ENCODE measurements around the gene LOXL1. TPM values are rescaled to one million over a fixed set of nuclear protein-coding genes. Genes with fewer than 3 reads are reported as not detected.

Gene LOXL1
- total and polyA plus RNA-seq, 3 donors from 2014 or later: 13.9 to 56.8 (median 14.9) TPM

DNA sequence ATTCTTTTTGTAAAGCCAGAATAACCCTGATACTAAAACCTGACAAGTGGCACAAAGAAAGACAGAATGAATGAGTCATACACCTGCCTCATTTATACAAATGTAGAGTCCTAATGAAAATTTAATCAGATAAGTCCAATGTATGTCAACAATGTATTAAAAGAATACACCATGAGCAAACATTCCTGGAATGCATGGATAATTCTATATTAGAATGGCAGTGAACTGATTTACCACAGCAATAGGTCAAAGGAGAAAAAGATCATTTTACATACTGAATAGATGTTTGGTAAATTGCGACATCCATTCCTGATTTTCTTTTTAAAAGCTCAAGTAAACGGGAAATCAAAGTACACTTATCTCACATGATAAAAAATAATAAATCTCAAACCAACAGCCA lies 11.2 kb upstream of the LOXL1 start:
- DNase-seq: no peak
- H3K36me3 ChIP-seq (ENCODE audit: low read depth, missing control alignments): no peaks in the 10 kb centered on the region
- no peaks in the 10 kb centered on the region for H3K9me3 ChIP-seq
- intact Hi-C loops (cut with DNase I; ENCODE audit: low total_unique reads): no loop called here
- H3K4me1 ChIP-seq: no peaks in the 10 kb centered on the region
- no peak overlapping the region for H3K4me3 ChIP-seq
- 76 to 79% methylated on average over 2 of the region's 2 CpGs for WGBS, 2 donors
- TF ChIP-seq, protein P1, sequence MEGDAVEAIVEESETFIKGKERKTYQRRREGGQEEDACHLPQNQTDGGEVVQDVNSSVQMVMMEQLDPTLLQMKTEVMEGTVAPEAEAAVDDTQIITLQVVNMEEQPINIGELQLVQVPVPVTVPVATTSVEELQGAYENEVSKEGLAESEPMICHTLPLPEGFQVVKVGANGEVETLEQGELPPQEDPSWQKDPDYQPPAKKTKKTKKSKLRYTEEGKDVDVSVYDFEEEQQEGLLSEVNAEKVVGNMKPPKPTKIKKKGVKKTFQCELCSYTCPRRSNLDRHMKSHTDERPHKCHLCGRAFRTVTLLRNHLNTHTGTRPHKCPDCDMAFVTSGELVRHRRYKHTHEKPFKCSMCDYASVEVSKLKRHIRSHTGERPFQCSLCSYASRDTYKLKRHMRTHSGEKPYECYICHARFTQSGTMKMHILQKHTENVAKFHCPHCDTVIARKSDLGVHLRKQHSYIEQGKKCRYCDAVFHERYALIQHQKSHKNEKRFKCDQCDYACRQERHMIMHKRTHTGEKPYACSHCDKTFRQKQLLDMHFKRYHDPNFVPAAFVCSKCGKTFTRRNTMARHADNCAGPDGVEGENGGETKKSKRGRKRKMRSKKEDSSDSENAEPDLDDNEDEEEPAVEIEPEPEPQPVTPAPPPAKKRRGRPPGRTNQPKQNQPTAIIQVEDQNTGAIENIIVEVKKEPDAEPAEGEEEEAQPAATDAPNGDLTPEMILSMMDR (IDR thresholded peaks at IDR 0.05): no peak
- TF ChIP-seq POLR2A (IDR thresholded peaks at IDR 0.05): no peak
- no peaks in the 10 kb centered on the region for H3K27me3 ChIP-seq
- H3K27ac ChIP-seq: no peak overlapping the region

DNA sequence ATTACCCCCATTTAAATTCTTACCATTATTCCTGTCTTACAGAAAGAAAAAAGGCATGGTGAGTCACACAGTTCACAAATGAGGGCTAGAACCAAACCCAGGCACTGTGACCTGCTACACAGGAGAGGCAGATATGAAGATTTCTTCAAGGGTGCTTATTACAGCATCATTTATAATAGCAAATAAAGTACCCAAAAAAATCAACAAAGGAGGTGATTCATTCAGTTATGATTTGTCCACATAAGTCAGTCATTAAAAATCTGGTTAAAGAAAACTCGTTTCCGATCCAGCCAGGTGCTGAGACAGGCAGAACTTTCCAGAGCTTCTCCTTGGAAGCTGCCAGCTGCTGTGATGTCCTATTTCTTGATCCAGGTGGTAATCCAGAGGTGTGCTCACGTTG lies 7.5 kb upstream of the LOXL1 start:
- H3K27me3 ChIP-seq: no peaks in the 10 kb centered on the region
- DNase-seq: no peak
- WGBS, 2 donors: 94 to 96% methylated on average over 3 of the region's 3 CpGs
- intact Hi-C loops (cut with DNase I; ENCODE audit: low total_unique reads): no loop called here
- no peaks in the 10 kb centered on the region for H3K36me3 ChIP-seq (ENCODE audit: low read depth, missing control alignments)
- H3K4me1 ChIP-seq: peaks cover 22% of the 10 kb centered on the region
- H3K9me3 ChIP-seq: no peaks in the 10 kb centered on the region
- H3K4me3 ChIP-seq: no peak overlapping the region
- no peak overlapping the region for H3K27ac ChIP-seq
- TF ChIP-seq, protein P1 (IDR thresholded peaks at IDR 0.05): no peak
- TF ChIP-seq POLR2A (IDR thresholded peaks at IDR 0.05): no peak

- no peak for TF ChIP-seq POLR2A (IDR thresholded peaks at IDR 0.05)
- TF ChIP-seq, protein P1 (IDR thresholded peaks at IDR 0.05): no peak
Observed at GRCh38 chr15:73919706-73920105, 6.6 kb upstream of the LOXL1 start.

GRCh38 chr15:73921254-73921925 lies 4.9 kb upstream of the LOXL1 start:
- H3K4me1 ChIP-seq: peaks cover 33% of the 10 kb centered on the region
- no peak overlapping the region for H3K27ac ChIP-seq
- no peaks in the 10 kb centered on the region for H3K36me3 ChIP-seq (ENCODE audit: low read depth, missing control alignments)
- intact Hi-C loops (cut with DNase I; ENCODE audit: low total_unique reads): no loop called here
- TF ChIP-seq, protein P1 (IDR thresholded peaks at IDR 0.05): no peak
- TF ChIP-seq POLR2A (IDR thresholded peaks at IDR 0.05): no peak
- H3K9me3 ChIP-seq: no peaks in the 10 kb centered on the region
- DNase-seq: no peak
- no peaks in the 10 kb centered on the region for H3K27me3 ChIP-seq
- H3K4me3 ChIP-seq: no peak overlapping the region
- WGBS, 2 donors: 60 to 61% methylated on average over 4 of the region's 4 CpGs

More at GRCh38 chr15:73919706-73920105, 6.6 kb upstream of the LOXL1 start:
- Histone ChIP-seq H3K27ac (no peak overlapping the region), H3K4me3 (no peak overlapping the region), H3K4me1 (peaks cover 32% of the 10 kb centered on the region), H3K36me3 (ENCODE audit: low read depth, missing control alignments) (no peaks in the 10 kb centered on the region), H3K9me3 (no peaks in the 10 kb centered on the region), H3K27me3 (no peaks in the 10 kb centered on the region)
- no peak for DNase-seq
- intact Hi-C loops (cut with DNase I; ENCODE audit: low total_unique reads): no loop called here
- WGBS, 2 donors: 91 to 96% methylated on average over 6 of the region's 6 CpGs

All from testis (tissue), 3 donors.